Esophagus muscularis mucosa (tissue), 3 donors: Measurements from ENCODE around the gene TGM3.

Experiments
- POLR2A ChIP-seq: fragments of 450-650 bp; IDR thresholded peaks from one replicate; pipeline ENCODE4 v1.6.1; 2017; ENCODE audit warnings: antibody characterized with exemption, moderate library complexity, mild to moderate bottlenecking, low read depth
- TF ChIP-seq, protein P1 (sequence below), 3 experiments: fragments of 200-600 bp in 2 of 3; fragments of 450-650 bp in 1 of 3; sonication (generic) in 2 of 3; IDR thresholded peaks; one replicate each; pipeline ENCODE4 v1.5.1; 2017 to 2019; ENCODE audit warnings: antibody characterized with exemption in 3 of 3, mild to moderate bottlenecking in 2 of 3, moderate library complexity in 1 of 3

DNA sequence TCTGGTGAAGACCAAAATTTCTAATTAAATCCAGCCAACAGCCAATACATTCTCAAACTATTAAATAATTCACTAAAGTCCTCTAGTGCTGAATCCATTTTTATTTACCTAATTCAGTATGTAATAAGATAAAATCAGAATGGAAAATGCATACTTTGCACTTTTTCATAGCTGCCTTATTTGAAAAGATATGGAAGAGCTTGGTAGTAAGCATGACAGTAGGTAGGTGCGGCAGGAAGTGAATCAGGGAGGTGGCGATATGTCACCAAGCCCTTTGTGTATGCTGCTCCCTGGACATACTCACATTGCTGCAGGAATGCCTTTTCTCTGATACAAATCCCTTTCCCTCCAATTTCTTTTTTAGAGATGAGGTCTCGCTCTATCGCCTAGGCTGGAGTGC lies 10.2 kb upstream of the TGM3 start:
- TF ChIP-seq POLR2A, result no peak
- TF ChIP-seq, protein P1, sequence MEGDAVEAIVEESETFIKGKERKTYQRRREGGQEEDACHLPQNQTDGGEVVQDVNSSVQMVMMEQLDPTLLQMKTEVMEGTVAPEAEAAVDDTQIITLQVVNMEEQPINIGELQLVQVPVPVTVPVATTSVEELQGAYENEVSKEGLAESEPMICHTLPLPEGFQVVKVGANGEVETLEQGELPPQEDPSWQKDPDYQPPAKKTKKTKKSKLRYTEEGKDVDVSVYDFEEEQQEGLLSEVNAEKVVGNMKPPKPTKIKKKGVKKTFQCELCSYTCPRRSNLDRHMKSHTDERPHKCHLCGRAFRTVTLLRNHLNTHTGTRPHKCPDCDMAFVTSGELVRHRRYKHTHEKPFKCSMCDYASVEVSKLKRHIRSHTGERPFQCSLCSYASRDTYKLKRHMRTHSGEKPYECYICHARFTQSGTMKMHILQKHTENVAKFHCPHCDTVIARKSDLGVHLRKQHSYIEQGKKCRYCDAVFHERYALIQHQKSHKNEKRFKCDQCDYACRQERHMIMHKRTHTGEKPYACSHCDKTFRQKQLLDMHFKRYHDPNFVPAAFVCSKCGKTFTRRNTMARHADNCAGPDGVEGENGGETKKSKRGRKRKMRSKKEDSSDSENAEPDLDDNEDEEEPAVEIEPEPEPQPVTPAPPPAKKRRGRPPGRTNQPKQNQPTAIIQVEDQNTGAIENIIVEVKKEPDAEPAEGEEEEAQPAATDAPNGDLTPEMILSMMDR (IDR thresholded peaks at IDR 0.05), result no peak
